HG03280 (cell line): ENCODE measurements around the gene MTG1.
A peak's percentile ranks its signal among the peaks of the same experiment; 100 is the strongest.
"Not testable (repeated sequence)": the region's sequence is repeated elsewhere in the genome, so short reads cannot be mapped to it uniquely, and the experiment has no call there.

Experiments used
- ATAC-seq: cut with Tn5 transposase; IDR thresholded peaks from one replicate; pipeline ENCODE4 v1.9.1; 2021; ENCODE audit warnings: mild to moderate bottlenecking, moderate library complexity; ENCODE audit not compliant: unreplicated experiment

MTG1 gene

GRCh38 chr10:133358162-133358924 lies 35.6 kb upstream of the MTG1 start:
- no peak for ATAC-seq

DNA sequence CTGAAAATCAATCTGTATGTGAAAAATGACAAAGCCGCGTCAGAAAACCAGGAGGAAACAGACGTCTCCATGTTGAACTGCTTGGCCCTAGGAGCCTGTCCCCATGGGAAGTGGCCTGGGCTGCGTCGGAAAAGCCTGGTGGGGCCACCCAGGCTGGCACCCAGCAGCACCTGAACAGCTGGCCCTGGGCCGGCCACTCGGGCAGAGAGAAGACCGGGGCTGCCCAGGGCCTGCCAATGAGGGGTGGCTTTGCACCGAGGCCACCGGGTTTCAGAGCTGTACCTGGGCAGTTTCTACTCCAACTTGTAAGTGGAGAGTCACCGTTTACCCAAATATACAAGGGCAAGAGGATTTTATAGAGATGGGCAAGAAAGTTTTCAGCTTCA lies 35.0 kb upstream of the MTG1 start:
- no peak for ATAC-seq

- no peak for ATAC-seq
Observed at GRCh38 chr10:133359554-133359971, 34.4 kb upstream of the MTG1 start.

- ATAC-seq = no peak
Observed at GRCh38 chr10:133359972-133360610, 33.9 kb upstream of the MTG1 start.

GRCh38 chr10:133361227-133361626 lies 32.7 kb upstream of the MTG1 start:
- ATAC-seq = no peak

DNA sequence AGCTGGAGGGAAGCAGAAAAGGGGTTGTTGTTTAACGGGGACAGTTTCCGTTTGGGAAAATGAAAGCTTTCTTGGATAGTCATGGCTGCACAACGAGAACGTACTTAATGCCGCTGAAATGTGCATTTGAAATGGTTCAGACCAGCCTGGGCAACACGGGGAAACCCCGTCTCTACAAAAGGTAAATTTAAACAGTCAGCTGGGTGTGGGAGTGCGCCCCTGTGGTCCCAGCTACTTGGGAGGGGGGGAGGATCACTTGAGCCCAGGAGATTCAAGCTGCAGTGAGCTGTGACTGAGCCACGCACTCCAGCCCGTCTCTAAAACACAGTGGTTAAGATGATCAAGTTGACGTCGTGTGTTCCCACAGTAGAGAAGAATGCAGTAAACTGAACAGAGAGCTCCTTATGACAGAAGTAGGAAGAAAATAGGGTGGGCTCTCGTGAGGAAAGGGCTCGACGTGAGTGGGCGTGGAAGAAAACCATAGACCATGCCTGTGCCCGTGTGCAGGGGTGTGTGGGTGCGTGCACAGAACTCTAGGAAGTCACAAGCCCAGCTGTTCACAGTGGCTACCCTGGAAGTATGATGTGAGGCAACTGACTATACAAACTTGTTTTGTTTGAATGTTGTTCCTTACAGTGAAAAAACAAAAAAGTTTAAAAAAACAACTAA lies 32.0 kb upstream of the MTG1 start:
- no peak for ATAC-seq

DNA sequence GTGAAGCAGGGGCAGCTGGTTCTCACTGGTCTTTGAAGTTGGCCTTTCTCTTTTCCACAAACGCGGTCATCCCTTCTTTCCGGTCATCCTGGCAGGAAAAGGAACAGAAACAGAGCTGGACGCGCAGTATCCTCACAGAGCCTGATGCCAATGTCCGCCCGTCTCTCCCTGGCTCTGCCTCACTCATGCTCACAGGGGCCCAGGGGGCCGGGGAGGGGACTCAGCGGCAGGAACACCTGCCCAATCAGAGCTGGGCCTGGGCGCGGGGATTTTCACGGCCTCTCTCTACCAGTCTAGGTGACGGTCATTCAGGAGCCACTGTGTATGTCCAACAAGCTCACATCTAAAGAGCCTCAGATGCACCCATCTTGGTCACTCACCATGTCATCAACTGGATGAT lies 31.1 kb upstream of the MTG1 start:
- ATAC-seq = no peak

DNA sequence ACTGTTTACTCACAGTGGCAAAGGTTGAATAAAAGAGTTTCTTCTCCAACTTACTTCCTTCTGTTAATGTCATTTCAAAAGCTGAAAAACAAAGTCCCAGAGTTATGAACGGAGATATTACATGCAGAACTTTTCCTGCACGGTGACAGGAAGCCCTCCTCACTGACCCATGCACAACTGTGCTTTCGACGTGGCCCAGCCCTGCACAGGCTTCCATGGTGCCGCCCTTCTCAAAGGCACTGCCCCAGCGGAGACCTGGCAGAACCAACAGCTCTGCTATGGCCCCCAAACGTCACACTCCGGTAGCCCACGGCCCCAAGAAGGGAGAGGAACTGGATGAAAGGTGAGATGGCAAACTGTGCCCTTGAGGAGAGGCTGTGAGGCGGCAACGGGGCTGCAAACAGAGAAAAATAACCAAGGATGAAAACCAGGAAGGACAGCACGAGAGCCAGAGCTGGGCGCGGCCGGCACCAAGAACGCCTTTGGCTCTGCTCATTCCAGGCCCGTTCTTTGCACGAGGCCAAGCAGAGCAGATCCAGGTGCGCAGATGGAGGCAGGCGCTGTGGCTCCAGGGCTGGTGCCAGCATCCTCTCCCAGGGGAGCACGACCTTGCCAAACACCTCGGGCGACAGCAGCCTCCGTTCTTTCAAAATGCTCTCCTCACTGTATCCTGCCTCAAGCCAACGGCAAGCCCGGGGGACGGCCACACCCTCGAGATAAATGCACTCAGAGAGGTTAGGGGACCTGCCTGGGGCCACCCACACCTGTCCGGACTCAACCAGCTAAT lies 29.1 kb upstream of the MTG1 start:
- ATAC-seq = no peak

DNA sequence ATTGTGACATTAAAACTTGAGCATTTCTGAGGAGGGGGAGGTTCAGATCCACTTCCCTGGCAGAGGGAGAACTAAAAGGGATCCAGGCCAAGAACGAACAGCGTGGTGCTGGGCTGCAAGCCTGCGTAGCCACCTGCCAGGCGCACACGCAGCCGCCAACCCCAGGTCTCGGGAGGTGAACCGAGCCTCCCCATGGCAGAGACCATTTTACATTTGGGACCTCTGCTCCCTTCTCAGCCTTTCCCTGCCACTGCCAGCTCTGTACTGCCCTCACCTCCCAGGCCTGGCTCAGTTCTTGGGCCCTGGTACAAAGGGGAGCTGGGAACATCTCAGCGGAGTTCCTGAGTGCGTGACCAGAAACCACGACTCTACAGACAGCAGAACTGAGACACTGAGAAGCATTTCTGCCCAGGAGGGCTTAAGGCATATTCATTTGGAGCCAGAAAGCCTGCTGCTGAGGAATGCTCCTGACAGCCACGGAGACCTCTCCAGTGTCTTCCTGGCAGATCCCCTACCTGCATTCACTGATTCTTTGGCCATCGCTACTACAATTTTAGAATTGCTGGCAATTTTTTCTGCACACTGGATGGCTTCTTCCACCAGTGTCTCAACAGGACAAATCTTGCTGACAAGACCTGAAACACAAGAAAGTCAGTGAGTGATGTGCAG lies 28.4 kb upstream of the MTG1 start:
- ATAC-seq = no peak

- ATAC-seq = no peak
Observed at GRCh38 chr10:133366130-133366478, 27.9 kb upstream of the MTG1 start.

DNA sequence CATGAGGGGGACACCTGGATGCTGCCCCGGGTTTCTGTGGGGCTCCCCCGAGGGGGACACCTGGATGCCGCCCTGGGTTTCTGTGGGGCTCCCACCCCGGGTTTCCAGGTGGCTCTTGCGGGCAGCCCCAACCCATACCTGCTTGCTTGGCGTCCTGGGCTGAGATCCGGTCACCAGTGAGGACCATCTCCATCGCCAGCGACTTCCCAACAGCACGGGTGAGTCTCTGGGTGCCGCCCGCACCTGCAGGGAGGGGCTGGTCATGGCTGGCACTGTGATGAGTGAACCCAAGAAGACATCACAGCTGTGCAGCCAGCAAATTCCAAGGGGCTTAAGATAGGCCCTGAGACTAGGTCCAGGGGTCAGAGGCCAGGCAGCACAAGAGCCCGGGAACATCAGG lies 27.2 kb upstream of the MTG1 start:
- ATAC-seq = no peak

DNA sequence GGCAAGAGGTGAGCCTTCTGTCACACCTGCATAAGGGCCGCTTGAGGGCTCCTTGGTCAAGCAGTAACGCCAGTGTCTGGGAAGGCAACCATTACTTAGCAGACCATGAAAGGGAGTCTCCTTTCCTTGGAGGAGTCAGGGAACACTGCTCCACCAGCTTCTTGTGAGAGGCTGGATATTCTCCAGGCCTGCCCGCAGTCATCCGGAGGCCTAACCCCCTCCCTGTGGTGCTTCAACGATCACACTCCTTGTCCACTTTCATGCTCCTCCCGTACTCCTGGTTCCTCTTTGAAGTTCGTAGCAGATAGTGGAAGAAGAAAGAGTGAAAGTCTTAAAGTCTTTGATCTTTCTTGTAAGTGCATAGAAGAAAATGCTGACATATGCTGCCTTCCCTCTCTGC lies 26.5 kb upstream of the MTG1 start:
- not testable (repeated sequence) for ATAC-seq

DNA sequence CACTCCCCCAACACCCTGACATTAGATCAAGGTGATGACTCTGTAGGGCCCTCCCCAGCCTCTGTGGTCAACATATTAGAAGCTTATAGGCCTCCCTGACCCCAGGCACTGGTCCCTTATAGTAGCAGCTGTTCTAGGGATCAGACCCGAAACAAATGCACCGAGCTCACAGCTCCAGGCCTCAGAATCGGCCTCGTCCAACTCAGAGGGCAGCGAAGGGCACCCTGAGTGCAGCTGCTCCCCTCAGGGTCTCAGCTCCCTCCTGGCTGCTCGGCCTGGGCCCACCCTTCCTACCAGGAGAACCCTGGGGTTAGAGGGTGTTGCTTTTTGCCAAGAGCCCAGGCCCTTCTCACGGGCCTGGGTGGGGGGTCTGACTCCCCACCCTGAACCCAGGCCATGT lies 25.8 kb upstream of the MTG1 start:
- no peak for ATAC-seq

DNA sequence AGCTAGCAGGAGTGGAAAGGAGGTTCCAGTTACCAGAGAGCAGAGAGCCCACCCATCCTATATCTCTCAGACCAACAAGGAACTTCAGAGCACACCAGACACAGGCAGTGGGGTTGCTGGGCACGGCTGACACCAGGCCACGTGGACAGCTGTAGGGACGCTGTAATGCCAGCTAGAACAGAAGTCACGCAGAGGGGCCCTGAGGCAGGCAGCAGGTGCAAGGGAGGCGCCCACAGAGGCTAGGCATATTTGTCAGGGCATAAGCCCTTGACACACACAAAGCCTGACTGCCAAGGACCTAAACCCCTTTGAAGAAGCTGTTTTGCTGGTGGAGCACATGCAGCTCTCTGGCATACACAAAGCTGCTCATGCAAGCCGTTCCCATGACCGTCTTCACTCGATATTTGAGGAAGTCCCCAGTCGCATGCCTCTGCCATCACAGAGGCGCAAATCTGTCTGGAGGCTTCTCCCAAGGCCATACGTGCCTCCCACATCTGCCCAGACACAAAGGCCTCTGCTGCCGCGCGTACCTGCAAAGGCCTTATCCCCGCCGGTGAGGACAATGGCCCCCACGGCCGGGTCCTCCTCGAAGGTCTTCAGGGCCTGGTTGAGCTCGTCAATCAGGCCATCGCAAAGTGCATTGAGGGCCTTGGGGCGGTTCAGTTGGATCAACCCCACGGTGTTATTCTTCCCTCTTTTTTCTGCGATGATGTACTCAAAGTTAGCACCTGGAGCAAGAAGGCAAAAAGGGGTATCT lies 23.7 kb upstream of the MTG1 start:
- no peak for ATAC-seq

DNA sequence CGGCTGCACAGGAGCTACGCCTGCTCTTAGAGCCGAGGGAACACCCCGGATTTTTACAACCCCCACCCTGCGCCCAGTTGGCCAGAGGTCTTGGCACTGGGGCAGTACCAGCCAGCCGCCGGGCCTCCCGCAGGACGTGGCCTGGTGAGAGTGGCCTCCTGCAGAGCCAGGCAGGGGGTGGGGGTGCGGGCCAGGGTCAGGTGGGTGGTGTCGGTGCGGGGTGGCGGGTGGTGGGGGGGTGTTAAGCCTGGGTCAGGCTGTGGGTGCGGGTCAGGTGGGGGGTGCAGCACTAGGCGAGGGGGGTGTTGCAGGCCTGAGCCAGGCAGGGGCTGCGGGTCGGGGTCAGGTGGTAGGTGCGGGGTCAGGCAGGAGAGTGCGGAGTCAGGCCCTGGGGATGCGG lies 21.4 kb upstream of the MTG1 start:
- ATAC-seq = no peak

DNA sequence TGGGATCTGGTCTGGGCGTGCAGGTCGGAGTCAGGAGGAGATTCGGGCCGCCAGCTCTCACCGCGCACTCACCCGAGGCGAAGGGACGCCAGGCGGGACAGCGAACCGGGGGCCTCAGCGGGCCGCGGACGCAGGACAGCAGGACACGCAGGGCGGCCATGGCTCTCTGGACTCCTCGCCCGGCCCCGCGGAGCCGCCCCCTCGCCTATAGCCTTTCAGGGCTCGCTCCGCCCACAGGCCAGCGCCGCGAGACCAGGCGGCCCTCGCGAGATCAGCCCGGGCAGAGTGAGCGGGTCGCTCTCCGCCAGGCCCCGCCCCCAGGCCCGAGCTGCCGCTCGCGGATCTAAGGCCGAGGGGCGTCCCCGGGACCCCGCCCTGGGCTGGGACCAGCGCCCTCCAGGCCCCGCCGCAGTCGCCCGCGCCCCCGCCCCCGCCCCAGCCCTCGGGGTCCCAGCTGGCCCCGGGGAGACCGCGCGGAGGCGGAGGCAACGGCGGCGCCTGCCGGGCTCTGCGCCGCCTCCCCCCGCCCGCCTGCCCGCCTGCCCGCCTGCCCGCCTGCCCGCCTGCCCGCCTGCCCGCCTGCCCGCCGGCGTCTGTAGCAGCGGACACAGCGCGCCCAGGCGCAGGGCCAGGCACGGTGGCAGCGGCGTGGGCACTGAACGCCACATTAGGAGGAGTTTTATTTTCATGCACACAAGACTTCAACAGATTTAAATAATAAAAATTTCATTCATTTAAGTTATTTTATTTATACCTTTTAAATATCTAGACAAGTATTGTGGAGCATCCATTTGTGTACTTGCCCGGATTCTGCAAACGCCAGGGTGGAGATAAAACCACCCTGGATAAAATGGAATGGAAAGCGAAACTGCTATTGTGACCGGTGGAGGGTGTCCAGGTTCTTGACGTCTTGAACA lies 20.5 kb upstream of the MTG1 start, which contains the start of gene ECHS1:
ECHS1 (minus strand) TSS at position 181 of the 917 bp plus-strand sequence; CDS start at position 160, 21 bp downstream.
- ATAC-seq = peak; percentile 97

DNA sequence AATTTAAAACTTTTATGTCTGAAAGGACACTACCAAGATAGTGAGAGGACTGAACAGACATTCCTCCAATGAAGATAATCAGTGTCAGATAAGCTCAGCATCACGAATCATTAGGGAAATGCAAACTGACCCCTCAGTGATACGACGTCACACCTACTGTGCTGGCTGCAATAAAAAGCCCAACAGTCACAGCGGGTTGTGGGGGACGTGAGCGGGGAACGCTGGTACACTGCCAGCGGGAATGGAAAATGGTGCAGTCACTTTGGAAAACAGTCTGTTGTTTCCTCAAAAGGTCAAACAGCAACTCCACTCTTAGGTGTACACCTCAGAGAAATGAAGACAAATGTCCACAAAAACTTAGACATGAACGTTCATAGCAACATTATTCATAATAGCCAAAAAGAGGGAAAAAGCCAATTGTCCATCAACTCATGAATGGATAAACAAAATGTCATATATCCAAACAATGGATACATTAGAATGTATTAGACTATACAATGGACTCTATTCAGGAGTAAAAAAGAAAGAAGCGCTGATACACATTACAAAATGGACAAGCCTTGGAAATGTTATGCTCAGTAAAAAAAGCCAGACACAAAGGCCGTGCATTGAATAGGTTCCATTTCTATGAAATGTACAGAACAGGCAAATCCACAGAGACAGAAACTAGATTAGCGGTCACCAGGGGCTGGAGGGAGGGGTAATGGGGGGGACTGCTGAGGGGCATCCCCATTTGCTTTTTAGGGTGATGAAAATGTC lies 18.4 kb upstream of the MTG1 start:
- ATAC-seq = no peak

GRCh38 chr10:133376183-133376582 lies 17.8 kb upstream of the MTG1 start:
- not testable (repeated sequence) for ATAC-seq
